Measurements from ENCODE around the gene MORN4.

Gene MORN4

DNA sequence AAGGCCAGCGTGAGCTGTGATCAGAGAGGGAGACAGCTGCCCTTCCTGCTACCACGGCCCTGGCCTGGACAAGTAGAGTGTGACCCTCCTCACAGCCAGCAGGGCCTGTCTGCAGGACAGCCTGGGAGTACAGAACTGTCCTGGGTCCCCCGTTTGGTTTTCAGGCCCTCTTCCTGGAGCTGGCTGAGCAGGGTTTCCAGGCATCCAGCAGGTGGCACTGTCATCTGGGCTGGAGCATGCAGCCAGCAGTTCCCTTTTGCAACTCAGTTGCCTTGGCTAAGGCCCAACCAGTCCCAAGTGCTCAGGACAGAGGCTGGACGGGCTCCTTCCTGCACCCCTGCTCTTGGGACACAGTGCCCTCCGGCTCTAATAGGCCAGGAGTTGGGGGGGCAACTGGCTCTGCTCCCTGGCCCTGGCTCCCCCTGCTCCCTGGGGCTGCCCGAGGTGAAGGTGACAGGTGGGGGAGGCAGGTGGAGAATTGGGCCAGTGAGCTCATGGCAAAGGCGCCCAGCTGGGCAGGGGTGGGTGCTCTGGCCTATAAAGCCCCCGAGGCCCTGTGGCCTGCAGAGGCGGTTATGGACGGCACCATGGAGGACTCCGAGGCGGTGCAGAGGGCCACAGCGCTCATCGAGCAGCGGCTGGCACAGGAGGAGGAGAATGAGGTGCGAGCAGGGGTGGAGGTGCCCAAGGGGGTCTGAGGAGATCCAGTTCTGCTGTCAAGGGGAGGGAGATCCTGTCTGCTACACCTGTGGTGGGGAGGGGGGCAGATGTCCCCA is 60.9 kb downstream of the MORN4 start, which contains the start of gene ANKRD2:
ANKRD2 (plus strand) TSS at position 566 of the 776 bp plus-strand sequence; CDS start at position 576, 10 bp downstream.
- DNase-seq = peak; percentile 69

DNA sequence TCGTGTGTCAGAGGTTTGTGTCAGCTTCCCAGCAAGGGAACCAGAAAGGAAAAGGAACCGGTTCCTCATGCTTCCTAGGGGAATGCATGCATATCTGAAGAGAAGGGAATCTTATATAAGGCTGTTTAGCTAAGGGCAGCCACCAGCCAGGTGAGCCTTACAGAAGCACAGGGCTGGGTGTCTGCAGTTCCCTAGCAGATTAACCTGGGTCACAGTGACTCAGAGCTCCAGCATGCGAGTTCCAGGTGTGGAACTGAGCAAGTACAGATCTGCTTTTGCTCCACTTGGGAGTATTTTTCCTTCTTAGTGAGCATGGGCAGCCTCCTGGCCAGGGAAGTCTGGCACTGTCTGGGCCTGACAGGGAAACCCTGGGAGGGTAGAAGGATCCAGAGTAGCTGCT is 61.7 kb downstream of the MORN4 start:
- no peak for DNase-seq

DNA sequence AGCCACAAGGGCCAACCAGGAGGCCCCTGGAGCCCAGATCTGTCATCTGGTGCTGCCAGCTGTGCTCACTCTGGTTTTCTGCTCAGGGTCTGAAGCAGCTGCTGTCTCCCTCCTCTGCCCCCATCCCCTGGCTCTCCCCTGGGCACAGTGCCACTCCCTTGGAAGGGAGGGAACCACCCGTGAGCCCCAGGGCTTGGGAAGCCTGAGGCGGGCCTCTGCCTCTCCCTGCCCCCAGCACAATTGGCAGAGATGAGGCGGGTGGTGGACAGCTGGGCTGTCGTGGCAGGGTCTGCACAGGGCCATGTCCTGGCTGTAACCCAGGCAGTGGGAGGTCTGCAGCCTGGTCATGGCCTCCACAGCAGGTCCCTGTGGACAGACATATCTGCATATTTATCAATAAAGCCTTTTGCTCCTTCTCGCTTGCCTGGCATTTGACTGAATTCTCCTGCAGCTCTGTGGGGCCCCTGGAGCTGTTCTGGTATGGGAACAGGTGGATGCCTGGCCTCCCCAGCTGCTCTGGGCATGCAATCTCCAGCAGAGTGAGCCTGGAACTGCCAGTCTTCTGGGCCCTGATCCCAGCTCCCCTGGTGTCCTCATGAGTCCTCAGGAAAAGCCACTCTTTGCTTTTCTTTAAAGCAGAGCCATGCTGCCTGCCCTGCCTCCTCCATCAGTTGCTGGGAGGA is 62.4 kb downstream of the MORN4 start:
- no peak for DNase-seq

- no peak for DNase-seq
These were observed 63.0 kb downstream of the MORN4 start for GRCh38 chr10:97570146-97570788.

GRCh38 chr10:97567891-97568290 is 65.4 kb downstream of the MORN4 start:
- DNase-seq = no peak

DNA sequence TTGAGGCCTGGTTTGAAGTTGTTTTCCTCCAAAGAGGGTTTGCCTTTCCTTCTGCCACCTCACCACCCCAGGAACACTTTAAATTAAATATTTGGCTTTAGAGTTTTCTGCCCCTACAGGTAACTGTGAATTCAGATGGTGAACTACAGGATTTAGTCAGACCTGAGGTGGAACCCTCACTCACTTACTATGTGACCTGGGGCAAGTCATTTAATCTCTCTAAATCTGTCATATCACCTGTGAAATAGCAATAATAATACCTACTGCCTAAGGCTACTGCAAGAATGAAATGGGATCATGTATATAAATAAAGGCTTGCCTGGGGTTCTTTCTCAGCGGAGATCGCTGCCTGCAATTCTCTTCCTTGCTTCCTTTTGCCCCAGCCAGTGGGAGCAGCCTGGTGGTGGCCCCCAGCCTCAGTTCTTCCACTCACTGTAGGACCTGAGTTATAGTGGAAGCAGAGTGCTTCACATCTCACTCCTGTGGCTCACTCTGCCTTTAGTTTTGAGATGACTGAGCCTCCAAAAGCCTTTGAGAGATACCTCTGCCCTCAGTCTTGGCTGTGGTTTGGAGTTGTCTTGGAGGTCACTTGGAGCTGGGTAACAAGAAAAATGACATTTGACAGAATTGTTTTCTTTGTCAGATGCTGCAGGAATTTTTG is 66.8 kb downstream of the MORN4 start:
- DNase-seq = no peak

- peak; percentile 21 for DNase-seq
These were observed 68.5 kb downstream of the MORN4 start for GRCh38 chr10:97564776-97565175.
